HT1080 (cell line): Measurements from ENCODE around the gene RHBDL3. TPM values are rescaled to one million over a fixed set of nuclear protein-coding genes. Genes with fewer than 3 reads are reported as not detected.

Experiments
- DNase-seq: peaks from one replicate; pipeline ENCODE4 v3.0.0-alpha.2; 2015; ENCODE audit warnings: low read depth
- small RNA-seq: library from RNA; depleted of rRNA; stranded (forward); fragments of <200 nt; gene quantifications from one replicate; pipeline ENCODE3, GENCODE V24; 2014
- total RNA-seq: library from RNA; depleted of rRNA; stranded (reverse); fragments of >200 nt; shearing (Covaris generic); gene quantifications from 2 replicates; pipeline ENCODE4 v1.2.3, GENCODE V29; 2014; rRNA removed

RHBDL3 gene
- total RNA-seq, 1 experiment from 2014 or later: 0.03 TPM

DNA sequence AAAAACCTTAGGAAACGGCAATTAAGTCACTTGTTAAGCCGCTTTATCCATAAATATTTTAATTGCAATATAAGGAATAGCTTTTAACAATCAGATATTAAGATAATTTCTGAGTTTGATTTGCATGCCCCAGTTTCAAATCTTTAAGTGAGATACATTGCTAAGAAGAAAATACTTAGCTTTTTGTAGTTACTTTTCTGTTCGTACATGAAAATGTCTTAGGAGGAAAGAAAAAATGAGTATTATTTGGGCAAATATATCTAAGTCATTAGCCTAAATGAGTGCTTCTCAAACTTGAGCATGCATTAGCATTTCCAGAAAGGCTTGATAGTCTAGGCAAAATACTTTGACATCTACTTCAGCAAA lies 90.7 kb downstream of the RHBDL3 start:
- DNase-seq: no peak

DNA sequence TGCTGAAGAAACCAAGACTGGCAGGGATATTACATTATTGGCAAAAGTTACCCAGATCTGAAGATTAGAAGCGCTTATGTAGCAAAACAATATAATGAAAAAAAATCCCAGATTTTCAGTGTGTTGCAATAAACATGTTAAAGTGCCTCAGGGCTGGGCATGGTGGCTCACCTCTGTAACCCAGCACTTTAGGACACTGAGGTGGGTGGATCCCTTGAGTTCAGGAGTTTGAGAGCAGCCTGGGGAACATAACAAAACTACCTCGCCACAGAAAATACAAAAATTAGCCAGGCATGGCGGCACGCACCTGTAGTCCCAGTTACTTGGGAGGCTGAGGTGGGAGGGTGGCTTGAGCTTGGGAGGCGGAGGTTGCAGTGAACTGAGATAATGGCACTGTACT lies 91.1 kb downstream of the RHBDL3 start:
- no peak for DNase-seq

- no peak for DNase-seq
Observed at GRCh38 chr17:32357615-32358014, 92.0 kb downstream of the RHBDL3 start.

- DNase-seq: no peak
Observed at GRCh38 chr17:32361270-32361669, 95.6 kb downstream of the RHBDL3 start.

- no peak for DNase-seq
Observed at GRCh38 chr17:32370426-32370825, 104.8 kb downstream of the RHBDL3 start.

Small RNAs within 50 kb of the gene (small RNA-seq; reads per million reads assigned to genes)
- not detected for gene UBL5P2

Other genes starting within 250 kb of the RHBDL3 start
- 17.0 and 21.2 TPM in 2 replicates for gene RHOT1, start 123.3 kb upstream of the RHBDL3 start, total RNA-seq
- 24.3 and 26.2 TPM in 2 replicates for gene C17orf75, start 76.3 kb downstream of the RHBDL3 start, total RNA-seq
- 161 and 212 TPM in 2 replicates for gene ZNF207, start 84.3 kb downstream of the RHBDL3 start, total RNA-seq
- 117 and 157 TPM in 2 replicates for gene PSMD11, start 178.7 kb downstream of the RHBDL3 start, total RNA-seq
- gene CDK5R1, start 221.2 kb downstream of the RHBDL3 start, total RNA-seq: 2.8 and 3.5 TPM in 2 replicates